ENCODE data around the gene DSCAML1. TPM values are rescaled to one million over a fixed set of nuclear protein-coding genes. Genes with fewer than 3 reads are reported as not detected.

DSCAML1 gene
- total and polyA plus RNA-seq, 9 of the 15 experiments (the other 6 are each of a cell fraction or from before 2014, with no cell fraction given): not detected

GRCh38 chr11:117444711-117445658 lies 352.0 kb downstream of the DSCAML1 start:
- Histone ChIP-seq H3K4me2 (ENCODE audit: insufficient read depth, low read length) (no peak overlapping the region), H2AFZ (ENCODE audit: low read depth, low read length) (no peak overlapping the region), H3K27ac (ENCODE audit: extremely low read depth, low read depth, low read length) (no peak overlapping the region), H3K27me3 (ENCODE audit: control insufficient read depth in 2 of 2, insufficient read depth in 2 of 2, low read length in 2 of 2) (peaks cover 17 to 67% of the 10 kb centered on the region in 2 experiments; a peak in 4 of 5 replicates), H3K9ac (ENCODE audit: insufficient read depth in 1 of 2, low read depth in 2 of 2, low read length in 2 of 2) (no peak overlapping the region), H3K36me3 (ENCODE audit: control insufficient read depth, insufficient read depth, low read length) (no peaks in the 10 kb centered on the region), H3K4me3 (no peak overlapping the region), H3K4me1 (replicated peaks in 1 of 2; ENCODE audit: control insufficient read depth in 2 of 2, insufficient read depth in 2 of 2, low read length in 2 of 2) (peaks cover 0 to 14% of the 10 kb centered on the region in 2 experiments; a peak in 2 of 5 replicates), H3K79me2 (ENCODE audit: control insufficient read depth, insufficient read depth, low read length) (no peaks in the 10 kb centered on the region), H3K9me3 (replicated peaks; ENCODE audit: control insufficient read depth, insufficient read depth, low read depth, low read length) (peaks cover 3% of the 10 kb centered on the region; the same call in 1 of the 2 replicates), H4K20me1 (replicated peaks; ENCODE audit: control insufficient read depth, insufficient read depth, low read length) (peaks cover 4% of the 10 kb centered on the region), H3K9me1 (ENCODE audit: control insufficient read depth, insufficient read depth, low read length) (no peaks in the 10 kb centered on the region)
- intact Hi-C loops (cut with micrococcal nuclease) (loop anchor here (5.0 kb wide), 1 partner anchor 362 kb away; no protein-coding TSS in a partner anchor), in situ Hi-C loops (cut with MboI) (loop anchor here (10.0 kb wide), 1 partner anchor 360 kb away; no protein-coding TSS in a partner anchor)
- CTCF ChIA-PET (ENCODE audit: low intra/inter-chr PET ratio): interaction anchor here (0.7 kb wide), 1 partner anchor 222 kb away, joined by 3 read pairs; no protein-coding TSS in a partner anchor
- BruUV-seq (replicated peaks): no TSS peak
- FAIRE-seq (no peak), ATAC-seq (no peak), DNase-seq (ENCODE audit: extremely low read depth in 1 of 4, low spot score in 3 of 4) (no peak)
- 0% methylated on average over 16 of the region's 17 CpGs for WGBS (ENCODE audit: insufficient coverage, low coverage, missing lambda C conversion rate)
- no peak for TF ChIP-seq SMAD3 (CRISPR knock-in tag; conservative IDR thresholded peaks at IDR 0.05)
- no peak for TF ChIP-seq TRIM25 (IDR thresholded peaks at IDR 0.05; ENCODE audit: borderline replicate concordance)
- no peak for TF ChIP-seq KAT7 (CRISPR knock-in tag; IDR thresholded peaks at IDR 0.05; ENCODE audit: borderline replicate concordance)
- no peak for TF ChIP-seq MYBL2 (IDR thresholded peaks at IDR 0.05; ENCODE audit: low read depth)
- no peak for TF ChIP-seq MYBL2 (CRISPR knock-in tag; IDR thresholded peaks at IDR 0.05; ENCODE audit: borderline replicate concordance)
- POLR2A ChIA-PET: interaction anchor here (0.7 kb wide), 1 partner anchor 855 kb away, joined by 4 read pairs; no protein-coding TSS in a partner anchor

Measured in K562 (cell line).